Astrocyte of the cerebellum (primary cell): ENCODE data around the gene FOXP4.

Source experiments
- DNase-seq: peaks from one replicate; pipeline ENCODE4 v3.0.0-alpha.2; 2011; ENCODE audit warnings: low read depth
- H3K4me3 ChIP-seq: 2 replicates; pipeline ENCODE4 v1.5.1; 2011; ENCODE audit warnings: mild to moderate bottlenecking, low read depth, low read length, moderate library complexity
- in situ Hi-C: cut with HindIII; loops from 2 replicates; pipeline ENCODE4 v1.10.0; 2017; ENCODE audit warnings: low sequenced_read_pairs
- TF ChIP-seq, protein P1 (sequence below): IDR thresholded peaks from 2 replicates; pipeline ENCODE4 v1.5.1; 2012; ENCODE audit warnings: low read length, low read depth, moderate library complexity, mild to moderate bottlenecking; ENCODE audit errors: missing control alignments

The FOXP4 gene

DNA sequence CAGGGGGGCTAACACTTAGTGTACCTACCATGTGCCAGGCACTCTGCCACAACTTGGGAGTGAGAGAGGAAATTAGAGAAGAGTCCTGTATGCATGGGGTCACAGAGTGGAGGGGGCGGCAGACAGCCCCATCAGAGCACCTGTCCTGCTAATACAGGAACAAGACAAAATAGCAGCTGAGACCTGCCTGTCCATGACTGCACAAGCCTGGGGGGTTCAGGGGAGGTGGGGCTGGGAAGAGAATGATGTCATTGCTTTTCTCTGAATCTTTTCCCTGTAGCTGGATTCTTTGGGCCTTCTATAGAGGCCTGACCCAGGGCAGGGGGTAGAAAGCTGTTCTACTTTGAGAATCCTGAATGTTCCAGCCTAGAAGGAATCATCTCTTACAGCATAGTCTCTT, 37.4 kb downstream of the FOXP4 start:
- in situ Hi-C loops, result no loop called here
- DNase-seq, result no peak
- no peak overlapping the region for H3K4me3 ChIP-seq
- TF ChIP-seq, protein P1, sequence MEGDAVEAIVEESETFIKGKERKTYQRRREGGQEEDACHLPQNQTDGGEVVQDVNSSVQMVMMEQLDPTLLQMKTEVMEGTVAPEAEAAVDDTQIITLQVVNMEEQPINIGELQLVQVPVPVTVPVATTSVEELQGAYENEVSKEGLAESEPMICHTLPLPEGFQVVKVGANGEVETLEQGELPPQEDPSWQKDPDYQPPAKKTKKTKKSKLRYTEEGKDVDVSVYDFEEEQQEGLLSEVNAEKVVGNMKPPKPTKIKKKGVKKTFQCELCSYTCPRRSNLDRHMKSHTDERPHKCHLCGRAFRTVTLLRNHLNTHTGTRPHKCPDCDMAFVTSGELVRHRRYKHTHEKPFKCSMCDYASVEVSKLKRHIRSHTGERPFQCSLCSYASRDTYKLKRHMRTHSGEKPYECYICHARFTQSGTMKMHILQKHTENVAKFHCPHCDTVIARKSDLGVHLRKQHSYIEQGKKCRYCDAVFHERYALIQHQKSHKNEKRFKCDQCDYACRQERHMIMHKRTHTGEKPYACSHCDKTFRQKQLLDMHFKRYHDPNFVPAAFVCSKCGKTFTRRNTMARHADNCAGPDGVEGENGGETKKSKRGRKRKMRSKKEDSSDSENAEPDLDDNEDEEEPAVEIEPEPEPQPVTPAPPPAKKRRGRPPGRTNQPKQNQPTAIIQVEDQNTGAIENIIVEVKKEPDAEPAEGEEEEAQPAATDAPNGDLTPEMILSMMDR, result no peak

DNA sequence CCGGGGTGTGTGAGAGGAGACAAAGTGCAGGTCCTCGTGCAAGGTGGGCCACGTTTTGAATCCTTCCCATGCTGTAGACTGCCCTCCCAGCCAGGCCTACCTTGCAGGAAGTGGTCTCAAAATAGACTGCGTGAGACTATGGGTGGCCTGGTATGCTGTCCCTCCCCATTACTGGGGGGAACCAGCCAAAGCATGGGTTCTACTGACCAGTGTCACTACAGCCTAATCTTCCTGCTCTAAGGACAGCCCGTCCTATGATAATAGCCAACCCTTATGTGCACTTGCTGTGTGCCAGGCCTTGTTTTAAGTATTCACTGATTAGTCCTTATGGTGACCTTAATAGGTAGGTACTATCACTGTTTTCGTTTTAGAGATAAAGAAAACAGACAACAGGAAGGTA, 38.0 kb downstream of the FOXP4 start:
- no peak overlapping the region for H3K4me3 ChIP-seq
- in situ Hi-C loops, result no loop called here
- DNase-seq, result no peak
- TF ChIP-seq, protein P1, result no peak

DNA sequence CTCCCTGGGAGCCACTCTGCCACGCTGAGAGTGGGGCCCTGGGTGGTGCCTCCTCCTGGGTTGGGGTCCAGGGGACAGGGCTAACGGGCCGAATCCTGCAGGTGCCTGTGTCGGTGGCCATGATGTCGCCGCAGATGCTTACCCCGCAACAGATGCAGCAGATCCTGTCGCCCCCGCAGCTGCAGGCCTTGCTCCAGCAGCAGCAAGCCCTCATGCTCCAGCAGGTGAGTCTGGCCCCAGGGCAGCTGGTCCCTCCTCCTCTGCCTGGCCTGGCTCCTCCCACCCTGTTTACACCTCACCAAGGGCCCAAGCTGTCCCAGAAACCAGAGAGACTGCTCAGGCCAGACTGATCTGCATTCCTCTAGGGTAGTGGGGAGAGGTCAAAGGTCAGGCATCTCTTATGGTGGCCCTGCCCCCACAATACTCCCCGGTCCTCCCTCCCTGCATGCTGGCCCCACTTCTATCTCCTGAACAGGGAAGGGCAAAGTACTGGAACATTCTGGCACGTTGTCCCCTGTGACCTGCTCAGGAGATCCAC, 38.6 kb downstream of the FOXP4 start:
- no peak for DNase-seq
- TF ChIP-seq, protein P1, result no peak
- in situ Hi-C loops, result no loop called here
- H3K4me3 ChIP-seq, result no peak overlapping the region

DNA sequence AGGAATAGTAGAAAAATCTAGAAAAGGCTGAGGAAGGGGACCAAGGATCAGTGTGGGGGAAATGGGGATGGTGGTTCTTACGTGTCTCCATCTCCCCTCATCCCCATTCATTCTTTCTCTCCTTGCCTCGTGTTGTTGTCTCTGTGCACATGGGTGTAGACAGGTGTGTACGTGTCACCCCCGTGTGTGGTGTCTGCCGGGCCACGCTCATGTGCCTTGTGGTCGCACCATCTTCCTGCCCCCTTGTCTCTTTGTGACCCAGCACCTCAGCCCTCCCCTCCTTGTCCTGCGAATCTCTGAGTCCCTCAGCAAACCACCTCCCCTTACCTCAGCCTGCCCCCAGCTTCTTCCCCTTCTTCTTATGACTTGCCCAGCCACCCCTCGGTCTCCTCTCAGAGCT, 39.4 kb downstream of the FOXP4 start:
- DNase-seq, result no peak
- no peak overlapping the region for H3K4me3 ChIP-seq
- in situ Hi-C loops, result no loop called here
- TF ChIP-seq, protein P1, result no peak

DNA sequence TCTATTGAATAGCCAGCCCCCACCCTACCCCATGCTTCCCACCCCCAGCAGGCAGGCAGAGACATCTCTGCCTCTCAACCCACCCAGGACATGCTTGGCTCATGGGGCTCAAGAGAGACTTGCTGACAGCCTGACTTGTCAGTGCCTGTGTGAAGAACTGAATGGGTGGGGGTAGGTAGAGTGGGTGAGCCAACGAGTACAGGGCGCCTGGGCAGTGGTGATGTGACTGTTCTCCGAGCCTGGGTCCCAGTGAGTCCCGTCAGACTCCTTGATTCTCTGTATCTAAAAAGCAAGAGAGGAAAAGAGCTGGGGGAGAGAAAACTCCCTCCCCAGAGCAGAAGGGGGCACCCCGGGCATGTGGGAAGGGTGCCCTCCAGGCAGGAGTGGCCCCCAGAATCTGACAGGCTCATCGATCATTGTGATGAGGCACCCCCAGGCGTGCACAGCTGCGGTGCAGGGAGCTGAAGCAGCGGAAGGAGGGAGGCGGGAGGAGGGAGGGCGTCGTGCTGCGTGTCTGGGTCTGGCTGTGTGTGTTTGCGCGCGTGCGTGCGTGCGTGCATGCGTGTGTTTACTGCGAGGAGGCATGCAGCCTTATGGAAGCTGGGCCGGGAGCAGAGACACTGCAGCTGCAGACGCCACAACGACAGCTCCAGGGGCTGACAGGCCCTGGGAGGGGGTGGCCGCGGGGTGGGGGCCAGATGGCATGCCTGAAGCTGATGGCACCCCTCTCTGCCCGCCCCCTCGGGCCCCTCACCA, 40.2 kb downstream of the FOXP4 start:
- in situ Hi-C loops, result no loop called here
- TF ChIP-seq, protein P1, result no peak
- no peak overlapping the region for H3K4me3 ChIP-seq
- no peak for DNase-seq

DNA sequence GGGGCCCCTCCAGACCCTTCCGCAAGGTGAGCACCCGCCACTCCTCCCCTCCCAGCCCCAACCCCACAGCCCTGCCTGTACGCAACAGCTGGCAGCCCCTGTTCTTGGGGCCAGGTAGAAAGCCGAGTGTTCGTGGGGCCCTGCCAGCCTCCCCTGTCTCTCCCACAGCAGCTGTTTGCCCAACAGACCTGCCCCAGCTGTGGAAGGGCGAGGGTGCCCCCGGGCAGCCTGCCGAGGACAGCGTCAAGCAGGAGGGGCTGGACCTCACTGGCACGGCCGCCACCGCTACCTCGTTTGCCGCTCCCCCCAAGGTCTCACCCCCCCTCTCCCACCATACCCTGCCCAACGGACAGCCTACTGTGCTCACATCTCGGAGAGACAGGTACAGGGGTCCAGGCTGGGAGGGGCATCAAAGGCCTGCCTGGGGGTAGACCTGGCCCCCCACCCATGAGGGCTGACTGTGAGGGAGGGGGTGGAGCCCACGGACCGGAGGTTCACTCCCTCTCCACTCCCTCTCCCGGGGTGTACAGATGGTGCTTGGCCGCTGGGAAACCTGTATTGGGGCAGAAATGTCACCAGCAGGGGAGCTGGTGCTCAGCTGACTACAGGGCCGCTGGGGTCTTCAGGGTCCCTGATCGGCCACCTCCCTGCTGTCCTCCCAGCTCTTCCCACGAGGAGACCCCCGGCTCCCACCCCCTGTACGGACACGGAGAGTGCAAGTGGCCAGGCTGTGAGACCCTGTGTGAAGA, 41.1 kb downstream of the FOXP4 start:
- in situ Hi-C loops, result no loop called here
- no peak for DNase-seq
- no peak overlapping the region for H3K4me3 ChIP-seq
- TF ChIP-seq, protein P1, result no peak
